Endothelial cell of umbilical vein (primary cell): Measurements from ENCODE around the gene C17orf114.

Experiments used
- BruUV-seq: library from RNA; stranded (reverse); fragments of 400-500 nt; replicated peaks from 2 replicates; lab custom pipeline; 2021; lab: Mats Ljungman, UMichigan
- CTCF ChIA-PET: fragments of 300-600, 350-600 bp; sonication (Branson Sonifier 250); formaldehyde crosslinking; loops from one replicate; lab custom pipeline; 2021; ENCODE audit warnings: antibody characterized with exemption, inconsistent platforms; lab: Charles Lee
- POLR2A ChIA-PET: fragments of 300-600, 350-600 bp; sonication (Branson Sonifier 250); formaldehyde crosslinking; loops from one replicate; lab custom pipeline; 2021; ENCODE audit warnings: antibody characterized with exemption, inconsistent platforms; lab: Charles Lee
- DNase-seq: peaks from one replicate; pipeline ENCODE4 v3.0.0-alpha.2; 2011; ENCODE audit warnings: low read depth, low spot score
- FAIRE-seq: peaks from 2 replicates; lab custom pipeline; 2011; peaks lifted over from hg19 to GRCh38; lab: Jason Lieb, UNC
- H2AFZ ChIP-seq: 2 replicates; pipeline ENCODE4 v1.6.0; 2012; ENCODE audit warnings: low read depth, low read length, control low read depth, inconsistent platforms
- H3K27ac ChIP-seq: 2 replicates; pipeline ENCODE4 v1.5.1; 2011; ENCODE audit warnings: low read depth, mild to moderate bottlenecking, control low read depth, low read length, moderate library complexity; ENCODE audit not compliant: insufficient read depth
- H3K27me3 ChIP-seq, 2 experiments: 2 replicates each; pipeline versions ENCODE4 v1.6.0 to v1.6.1; 2011; ENCODE audit warnings: low read length in 2 of 2, mixed read lengths in 1 of 2; ENCODE audit not compliant: control insufficient read depth in 2 of 2, insufficient read depth in 2 of 2
- H3K36me3 ChIP-seq, 2 experiments: 2 replicates in 1 of 2; 3 replicates in 1 of 2; pipeline ENCODE4 v1.5.1; 2011; ENCODE audit warnings: low read length in 2 of 2, mild to moderate bottlenecking in 1 of 2, moderate library complexity in 1 of 2; ENCODE audit not compliant: control insufficient read depth in 2 of 2, insufficient read depth in 2 of 2; ENCODE audit errors: extremely low read depth in 1 of 2
- H3K4me1 ChIP-seq: 3 replicates; pipeline ENCODE4 v1.5.1; 2011; ENCODE audit warnings: mild to moderate bottlenecking, low read length; ENCODE audit not compliant: control insufficient read depth, insufficient read depth; ENCODE audit errors: extremely low read depth
- H3K4me2 ChIP-seq: 2 replicates; pipeline ENCODE4 v1.6.1; 2011; ENCODE audit warnings: low read length, control low read depth, mixed read lengths; ENCODE audit not compliant: insufficient read depth
- H3K4me3 ChIP-seq, 3 experiments: fragments of 200-600 bp in 1 of 3; sonication (generic), shearing (Covaris generic) in 1 of 3; replicated peaks in 1 of 3; 2 replicates each; pipeline ENCODE4 v1.5.1; 2011 to 2016; ENCODE audit warnings: control low read depth in 3 of 3, low read length in 3 of 3, mild to moderate bottlenecking in 2 of 3, inconsistent platforms in 1 of 3, low read depth in 1 of 3, moderate library complexity in 1 of 3; ENCODE audit not compliant: insufficient read depth in 1 of 3
- H3K79me2 ChIP-seq: 2 replicates; pipeline ENCODE4 v1.6.0; 2012; ENCODE audit warnings: low read length, inconsistent platforms; ENCODE audit not compliant: control insufficient read depth, insufficient read depth
- H3K9ac ChIP-seq: replicated peaks from 2 replicates; pipeline ENCODE3; 2011; ENCODE audit warnings: low read length, control low read depth; ENCODE audit not compliant: insufficient read depth; ENCODE audit errors: extremely low read depth
- H3K9me1 ChIP-seq: replicated peaks from 3 replicates; pipeline ENCODE4 v1.6.0; 2011; ENCODE audit warnings: mild to moderate bottlenecking, low read length; ENCODE audit not compliant: control insufficient read depth, insufficient read depth; ENCODE audit errors: extremely low read depth
- H3K9me3 ChIP-seq: replicated peaks from 2 replicates; pipeline ENCODE4 v1.5.1; 2012; ENCODE audit warnings: low read length, inconsistent platforms; ENCODE audit not compliant: control insufficient read depth, insufficient read depth
- H4K20me1 ChIP-seq: replicated peaks from 2 replicates; pipeline ENCODE3; 2011; ENCODE audit warnings: mild to moderate bottlenecking, low read length; ENCODE audit not compliant: control insufficient read depth, insufficient read depth; ENCODE audit errors: extremely low read depth
- CTCF ChIP-seq, 2 donors: IDR thresholded peaks; 1 replicate in 1 of 2; 2 replicates in 1 of 2; pipeline ENCODE4 v1.5.1; 2011; ENCODE audit warnings: low read length in 2 of 2, mild to moderate bottlenecking in 2 of 2, moderate library complexity in 2 of 2, control low read depth in 1 of 2, inconsistent platforms in 1 of 2, low read depth in 1 of 2; ENCODE audit not compliant: insufficient read depth in 1 of 2; ENCODE audit errors: extremely low read depth in 1 of 2
- EZH2 ChIP-seq: IDR thresholded peaks from 2 replicates; pipeline ENCODE4 v1.6.1; 2012; ENCODE audit warnings: borderline replicate concordance, low read depth, mild to moderate bottlenecking, moderate library complexity, low read length, inconsistent platforms; ENCODE audit not compliant: severe bottlenecking
- FOS ChIP-seq: IDR thresholded peaks from 2 replicates; pipeline ENCODE4 v1.6.1; 2011; ENCODE audit warnings: mild to moderate bottlenecking, low read length, moderate library complexity, borderline replicate concordance; ENCODE audit not compliant: insufficient read depth
- GATA2 ChIP-seq: IDR thresholded peaks from 2 replicates; pipeline ENCODE4 v1.7.0; 2011; ENCODE audit warnings: low read depth, mild to moderate bottlenecking, moderate library complexity, mixed read lengths, low read length; ENCODE audit not compliant: insufficient read length, insufficient read depth
- JUN ChIP-seq: IDR thresholded peaks from 2 replicates; pipeline ENCODE4 v1.6.1; 2011; ENCODE audit warnings: borderline replicate concordance, low read depth; ENCODE audit not compliant: insufficient read length, insufficient read depth
- MAX ChIP-seq: IDR thresholded peaks from 2 replicates; pipeline ENCODE4 v1.6.1; 2011; ENCODE audit not compliant: insufficient read depth, insufficient read length
- MYC ChIP-seq: IDR thresholded peaks from one replicate; pipeline ENCODE4 v1.6.1; 2011; ENCODE audit warnings: mild to moderate bottlenecking, low read depth, low read length
- POLR2A ChIP-seq: IDR thresholded peaks from 2 replicates; pipeline ENCODE4 v1.6.1; 2012; ENCODE audit warnings: low read depth, mild to moderate bottlenecking, control low read depth, low read length
- POLR2AphosphoS5 ChIP-seq: IDR thresholded peaks from 2 replicates; pipeline ENCODE4 v1.6.1; 2012; ENCODE audit warnings: low read depth, mild to moderate bottlenecking, control low read depth, low read length, moderate library complexity; ENCODE audit not compliant: insufficient read depth
- dilution Hi-C: fragments of 300-500 bp; cut with MboI; formaldehyde crosslinking; loops from one replicate; pipeline ENCODE4 v1.15.0; 2019; ENCODE audit warnings: low sequenced_read_pairs; ENCODE audit not compliant: extremely low pct_ligation_motif_present
- intact Hi-C: fragments of 100-400 bp; cut with micrococcal nuclease; formaldehyde crosslinking; loops from one replicate; pipeline ENCODE4 v1.10.0; 2022

The C17orf114 gene

GRCh38 chr17:4837471-4838308 lies 35.6 kb upstream of the C17orf114 start:
- no peak overlapping the region for H3K4me3 ChIP-seq
- H3K9ac ChIP-seq = no peak overlapping the region
- no peaks in the 10 kb centered on the region for H3K9me1 ChIP-seq
- FAIRE-seq = peak; percentile 42
- no TSS peak for BruUV-seq
- H3K4me2 ChIP-seq = no peak overlapping the region
- peaks cover 0 to 7% of the 10 kb centered on the region in 2 experiments for H3K36me3 ChIP-seq
- H2AFZ ChIP-seq = no peak overlapping the region
- H3K9me3 ChIP-seq = no peaks in the 10 kb centered on the region
- CTCF ChIA-PET = interaction anchor here (0.6 to 3.3 kb wide), 6 partner anchors 15 to 71 kb away, joined by 3 to 9 read pairs (median 4); no protein-coding TSS in a partner anchor
- no peak for TF ChIP-seq MAX
- no peak for TF ChIP-seq POLR2AphosphoS5
- no peak for TF ChIP-seq MYC
- TF ChIP-seq POLR2A = no peak
- TF ChIP-seq FOS = no peak
- TF ChIP-seq EZH2 = no peak
- TF ChIP-seq GATA2 = no peak
- POLR2A ChIA-PET = no interaction called here
- no peak for DNase-seq
- peaks cover 15% of the 10 kb centered on the region for H3K4me1 ChIP-seq
- dilution Hi-C loops = no loop called here
- no peaks in the 10 kb centered on the region for H4K20me1 ChIP-seq
- H3K27ac ChIP-seq = no peak overlapping the region
- intact Hi-C loops = no loop called here
- H3K27me3 ChIP-seq = no peaks in the 10 kb centered on the region
- H3K79me2 ChIP-seq = peaks cover 69% of the 10 kb centered on the region

GRCh38 chr17:4836221-4836620 lies 34.1 kb upstream of the C17orf114 start:
- no peak for DNase-seq
- intact Hi-C loops (no loop called here), dilution Hi-C loops (no loop called here)
- Histone ChIP-seq H3K4me1 (peaks cover 15% of the 10 kb centered on the region), H3K79me2 (peaks cover 64% of the 10 kb centered on the region), H3K4me3 (no peak overlapping the region), H4K20me1 (no peaks in the 10 kb centered on the region), H3K27ac (no peak overlapping the region), H3K9me1 (no peaks in the 10 kb centered on the region), H3K27me3 (no peaks in the 10 kb centered on the region), H3K4me2 (no peak overlapping the region), H3K36me3 (peaks cover 0 to 7% of the 10 kb centered on the region in 2 experiments), H2AFZ (no peak overlapping the region), H3K9ac (no peak overlapping the region), H3K9me3 (no peaks in the 10 kb centered on the region)
- TF ChIP-seq FOS = no peak
- TF ChIP-seq POLR2AphosphoS5 = no peak
- no peak for TF ChIP-seq GATA2
- no peak for TF ChIP-seq MAX
- no peak for TF ChIP-seq POLR2A
- TF ChIP-seq CTCF (IDR thresholded peaks at IDR 0.05; ENCODE audit: extremely low read depth in 1 of 2, insufficient read depth in 1 of 2, low read depth in 1 of 2, low read length in 2 of 2) = no peak
- TF ChIP-seq MYC = no peak
- TF ChIP-seq JUN = no peak
- no peak for FAIRE-seq
- BruUV-seq = no TSS peak
- POLR2A ChIA-PET = no interaction called here
- CTCF ChIA-PET = interaction anchor here (1.3 to 3.3 kb wide), 2 partner anchors 46 to 73 kb away, joined by 3 to 9 read pairs; no protein-coding TSS in a partner anchor
